RWPE2 (cell line): Measurements from ENCODE around the gene DMD.

Experiments
- ATAC-seq: fragments of 200-7000 bp; cut with Tn5 transposase; 3 replicates; pipeline ENCODE4 v1.9.1; 2021; ENCODE audit warnings: low read depth
- DNase-seq: peaks from one replicate; pipeline ENCODE4 v3.0.0-alpha.2; 2020; ENCODE audit warnings: low spot score
- H3K27ac ChIP-seq: fragments of 450-650 bp; 2 replicates; pipeline ENCODE4 v1.5.1; 2017; ENCODE audit warnings: mild to moderate bottlenecking; ENCODE audit not compliant: poor library complexity, severe bottlenecking
- H3K27me3 ChIP-seq: fragments of 250-450 bp; sonication (Bioruptor Pico); 2 replicates; pipeline ENCODE4 v1.5.1; 2021; ENCODE audit warnings: mild to moderate bottlenecking, moderate library complexity; ENCODE audit not compliant: insufficient read depth, poor library complexity, severe bottlenecking
- H3K36me3 ChIP-seq: fragments of 250-450 bp; sonication (Bioruptor Pico); 2 replicates; pipeline ENCODE4 v1.5.1; 2020; ENCODE audit warnings: low read depth, mild to moderate bottlenecking, moderate library complexity
- H3K4me1 ChIP-seq: fragments of 250-450 bp; sonication (Bioruptor Pico); 2 replicates; pipeline ENCODE4 v1.5.1; 2021; ENCODE audit warnings: mild to moderate bottlenecking, moderate library complexity; ENCODE audit not compliant: insufficient read depth, poor library complexity, severe bottlenecking
- H3K4me3 ChIP-seq: fragments of 250-450 bp; sonication (Bioruptor Pico); 2 replicates; pipeline ENCODE4 v1.5.1; 2021; ENCODE audit warnings: mild to moderate bottlenecking, moderate library complexity; ENCODE audit not compliant: severe bottlenecking
- H3K9me3 ChIP-seq: fragments of 250-450 bp; sonication (Bioruptor Pico); 2 replicates; pipeline ENCODE4 v1.5.1; 2021; ENCODE audit warnings: mild to moderate bottlenecking, moderate library complexity; ENCODE audit not compliant: severe bottlenecking
- CTCF ChIP-seq: fragments of 450-650 bp; IDR thresholded peaks from one replicate; pipeline ENCODE4 v1.5.1; 2017; ENCODE audit warnings: mild to moderate bottlenecking, moderate library complexity; ENCODE audit not compliant: poor library complexity, severe bottlenecking

Gene DMD

GRCh38 chrX:31872007-31872406 is 1339.3 kb downstream of the DMD start:
- TF ChIP-seq CTCF, result no peak
- H3K27ac ChIP-seq, result no peak overlapping the region
- no peak overlapping the region for H3K4me3 ChIP-seq
- no peaks in the 10 kb centered on the region for H3K36me3 ChIP-seq
- H3K4me1 ChIP-seq, result no peaks in the 10 kb centered on the region
- H3K27me3 ChIP-seq, result no peaks in the 10 kb centered on the region
- ATAC-seq, result no peak
- DNase-seq, result no peak
- no peaks in the 10 kb centered on the region for H3K9me3 ChIP-seq

GRCh38 chrX:31870267-31870666 is 1341.1 kb downstream of the DMD start:
- no peak for ATAC-seq

GRCh38 chrX:31860686-31861085 is 1350.7 kb downstream of the DMD start:
- DNase-seq (no peak), ATAC-seq (no peak)
- Histone ChIP-seq H3K27ac (no peak overlapping the region), H3K4me3 (no peak overlapping the region), H3K36me3 (no peaks in the 10 kb centered on the region), H3K4me1 (no peaks in the 10 kb centered on the region), H3K27me3 (no peaks in the 10 kb centered on the region), H3K9me3 (no peaks in the 10 kb centered on the region)
- no peak for TF ChIP-seq CTCF

More at GRCh38 chrX:31870267-31870666, 1341.1 kb downstream of the DMD start:
- Histone ChIP-seq H3K27me3 (no peaks in the 10 kb centered on the region), H3K9me3 (no peaks in the 10 kb centered on the region), H3K4me3 (no peak overlapping the region), H3K4me1 (no peaks in the 10 kb centered on the region), H3K27ac (no peak overlapping the region), H3K36me3 (no peaks in the 10 kb centered on the region)
- no peak for TF ChIP-seq CTCF
- DNase-seq, result no peak

- Histone ChIP-seq H3K36me3 (no peaks in the 10 kb centered on the region), H3K4me1 (no peaks in the 10 kb centered on the region), H3K27ac (no peak overlapping the region), H3K27me3 (no peaks in the 10 kb centered on the region), H3K4me3 (no peak overlapping the region), H3K9me3 (no peaks in the 10 kb centered on the region)
- no peak for TF ChIP-seq CTCF
- no peak for DNase-seq
- ATAC-seq, result no peak
These were observed 1352.4 kb downstream of the DMD start for GRCh38 chrX:31858915-31859314.

GRCh38 chrX:31854716-31855115 is 1356.6 kb downstream of the DMD start:
- no peaks in the 10 kb centered on the region for H3K9me3 ChIP-seq
- no peaks in the 10 kb centered on the region for H3K36me3 ChIP-seq
- no peak for ATAC-seq
- no peak overlapping the region for H3K27ac ChIP-seq
- no peak for DNase-seq
- no peaks in the 10 kb centered on the region for H3K4me1 ChIP-seq
- no peak for TF ChIP-seq CTCF
- no peak overlapping the region for H3K4me3 ChIP-seq
- no peaks in the 10 kb centered on the region for H3K27me3 ChIP-seq
